Mesenchymal stem cell (in vitro differentiated cells and primary cell): Measurements from ENCODE around the gene GGCT.
A peak's percentile ranks its signal among the peaks of the same experiment; 100 is the strongest.

Experiments used
- DNase-seq: peaks from one replicate; pipeline ENCODE4 v3.0.0-alpha.2; 2013
- H2AFZ ChIP-seq: one replicate; pipeline ENCODE4 v1.6.1; 2013; ENCODE audit warnings: low read depth, mild to moderate bottlenecking, control low read depth, inconsistent platforms, low read length, moderate library complexity
- H2AK5ac ChIP-seq: 2 replicates; pipeline ENCODE4 v1.6.1; 2013; ENCODE audit warnings: low read length, moderate library complexity, mild to moderate bottlenecking, inconsistent platforms; ENCODE audit not compliant: severe bottlenecking
- H2BK120ac ChIP-seq: one replicate; pipeline ENCODE4 v1.6.1; 2013; ENCODE audit warnings: low read depth, mild to moderate bottlenecking, inconsistent platforms, low read length, moderate library complexity
- H2BK12ac ChIP-seq, 2 experiments: one replicate each; pipeline ENCODE4 v1.6.1; 2013; ENCODE audit warnings: inconsistent platforms in 2 of 2, low read length in 2 of 2, mild to moderate bottlenecking in 2 of 2, moderate library complexity in 2 of 2, control low read depth in 1 of 2
- H2BK15ac ChIP-seq: one replicate; pipeline ENCODE4 v1.6.1; 2013; ENCODE audit warnings: mild to moderate bottlenecking, low read depth, inconsistent platforms; ENCODE audit not compliant: poor library complexity, severe bottlenecking
- H2BK5ac ChIP-seq: 2 replicates; pipeline ENCODE4 v1.6.1; 2013; ENCODE audit warnings: low read depth, mild to moderate bottlenecking, low read length, control low read depth, inconsistent platforms; ENCODE audit not compliant: poor library complexity, severe bottlenecking
- H3K14ac ChIP-seq, 2 experiments: one replicate each; pipeline ENCODE4 v1.6.1; 2013; ENCODE audit warnings: inconsistent platforms in 2 of 2, low read length in 2 of 2, control low read depth in 1 of 2, mild to moderate bottlenecking in 1 of 2, moderate library complexity in 1 of 2
- H3K18ac ChIP-seq, 2 experiments: one replicate each; pipeline ENCODE4 v1.6.1; 2013; ENCODE audit warnings: inconsistent platforms in 2 of 2, low read length in 2 of 2, control low read depth in 1 of 2, low read depth in 1 of 2, mild to moderate bottlenecking in 1 of 2
- H3K23ac ChIP-seq, 2 experiments: one replicate each; pipeline ENCODE4 v1.6.1; 2013; ENCODE audit warnings: inconsistent platforms in 2 of 2, low read length in 2 of 2, mild to moderate bottlenecking in 2 of 2, moderate library complexity in 2 of 2, control low read depth in 1 of 2
- H3K27ac ChIP-seq: 2 replicates; pipeline ENCODE4 v1.5.1; 2013; ENCODE audit warnings: mild to moderate bottlenecking, moderate library complexity, low read length, control low read depth, inconsistent platforms; ENCODE audit not compliant: poor library complexity, severe bottlenecking
- H3K27me3 ChIP-seq, 2 experiments: 2 replicates each; pipeline versions ENCODE4 v1.6.1 to v1.7.0; 2013; ENCODE audit warnings: low read length in 2 of 2, mild to moderate bottlenecking in 2 of 2, moderate library complexity in 2 of 2, control low read depth in 1 of 2, inconsistent platforms in 1 of 2; ENCODE audit not compliant: control insufficient read depth in 1 of 2, insufficient read depth in 1 of 2
- H3K36me3 ChIP-seq, 2 experiments: 2 replicates each; pipeline versions ENCODE4 v1.6.1 to v1.7.0; 2013; ENCODE audit warnings: low read length in 2 of 2, control low read depth in 1 of 2, inconsistent platforms in 1 of 2, low read depth in 1 of 2, mild to moderate bottlenecking in 1 of 2; ENCODE audit not compliant: insufficient read depth in 2 of 2, control insufficient read depth in 1 of 2
- H3K4ac ChIP-seq, 2 experiments: one replicate each; pipeline ENCODE4 v1.6.1; 2013; ENCODE audit warnings: inconsistent platforms in 2 of 2, low read length in 2 of 2, mild to moderate bottlenecking in 2 of 2, moderate library complexity in 2 of 2, control low read depth in 1 of 2, low read depth in 1 of 2
- H3K4me1 ChIP-seq: 2 replicates; pipeline ENCODE4 v1.6.1; 2013; ENCODE audit warnings: low read depth, low read length, control low read depth; ENCODE audit not compliant: control insufficient read depth, insufficient read depth
- H3K4me2 ChIP-seq: 2 replicates; pipeline ENCODE4 v1.6.1; 2013; ENCODE audit warnings: low read length, mild to moderate bottlenecking, inconsistent platforms; ENCODE audit not compliant: poor library complexity, severe bottlenecking
- H3K4me3 ChIP-seq, 2 experiments: 2 replicates each; pipeline versions ENCODE4 v1.5.1 to v1.7.0; 2013; ENCODE audit warnings: low read length in 2 of 2, mild to moderate bottlenecking in 2 of 2, control low read depth in 1 of 2, low read depth in 1 of 2; ENCODE audit not compliant: insufficient read depth in 1 of 2
- H3K79me1 ChIP-seq: replicated peaks from 2 replicates; pipeline ENCODE4 v1.6.1; 2013; ENCODE audit warnings: mild to moderate bottlenecking, control low read depth, low read length, inconsistent platforms; ENCODE audit not compliant: poor library complexity, severe bottlenecking
- H3K9ac ChIP-seq: 2 replicates; pipeline ENCODE4 v1.7.0; 2013; ENCODE audit warnings: mild to moderate bottlenecking, low read length, moderate library complexity
- H3K9me3 ChIP-seq: 2 replicates; pipeline ENCODE4 v1.7.0; 2013; ENCODE audit warnings: mild to moderate bottlenecking, low read length; ENCODE audit not compliant: control insufficient read depth
- H4K8ac ChIP-seq: one replicate; pipeline ENCODE4 v1.6.1; 2013; ENCODE audit warnings: inconsistent platforms, mild to moderate bottlenecking, low read length, moderate library complexity
- H4K91ac ChIP-seq: one replicate; pipeline ENCODE4 v1.6.1; 2013; ENCODE audit warnings: mild to moderate bottlenecking, low read length, inconsistent platforms
- WGBS: methylation state at CpG from one replicate; pipeline ENCODE4 v1.1.7; 2013; ENCODE audit warnings: mixed read lengths; 5-methylcytosine and 5-hydroxymethylcytosine counted together

Gene GGCT

DNA sequence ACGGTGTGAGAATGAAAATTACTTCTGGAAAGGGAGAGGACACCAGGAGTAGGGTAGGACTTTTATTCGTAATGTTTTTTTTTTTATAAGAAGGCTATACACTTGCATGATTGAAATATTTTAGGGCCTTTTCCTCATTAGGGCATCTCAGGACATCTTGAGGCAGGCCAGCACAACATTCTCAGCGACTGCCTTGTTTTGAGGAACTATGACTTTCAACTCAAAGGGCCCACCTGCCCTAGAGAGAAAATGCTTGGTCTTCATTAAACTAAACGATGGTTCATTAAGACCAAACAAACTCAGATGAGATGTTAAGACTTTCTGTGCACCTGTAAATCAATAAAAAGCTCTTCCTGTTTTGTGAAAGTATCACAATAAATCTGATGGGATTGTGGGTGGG is 37.4 kb downstream of the GGCT start:
- Histone ChIP-seq H3K9ac (no peak overlapping the region), H2BK5ac (no peak overlapping the region), H3K4ac (no peak overlapping the region), H3K36me3 (peaks cover 0 to 4% of the 10 kb centered on the region in 2 experiments), H2BK12ac (no peak overlapping the region), H2BK120ac (no peak overlapping the region), H3K4me3 (no peak overlapping the region), H2AFZ (no peak overlapping the region), H3K27ac (no peak overlapping the region), H3K27me3 (no peaks in the 10 kb centered on the region), H2BK15ac (no peak overlapping the region), H3K9me3 (no peaks in the 10 kb centered on the region), H3K4me1 (peaks cover 16% of the 10 kb centered on the region), H3K14ac (no peak overlapping the region), H3K23ac (no peak overlapping the region), H3K18ac (no peak overlapping the region), H3K79me1 (peaks cover 36% of the 10 kb centered on the region), H3K4me2 (no peak overlapping the region), H4K91ac (no peak overlapping the region), H2AK5ac (no peak overlapping the region), H4K8ac (no peak overlapping the region)
- WGBS = 99% methylated on average over 3 of the region's 4 CpGs
- DNase-seq = no peak

DNA sequence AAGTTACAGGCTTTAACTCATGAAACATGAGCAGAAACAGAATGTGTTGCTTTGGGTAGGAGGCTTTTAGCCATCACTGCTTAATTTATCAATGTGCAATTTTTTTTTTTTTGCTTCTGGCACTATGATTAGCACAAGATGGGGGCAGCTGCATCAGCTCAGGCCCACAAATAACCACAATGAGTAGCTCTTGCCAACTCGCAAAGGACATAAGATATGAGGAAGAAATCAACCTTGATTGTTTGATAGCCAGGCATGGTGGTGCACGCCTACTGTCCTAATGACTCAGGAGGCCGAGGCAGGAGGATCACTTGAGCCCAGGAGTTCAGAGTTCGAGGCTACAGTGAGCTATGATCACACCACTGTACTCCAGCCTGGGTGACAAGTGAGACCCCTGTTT is 38.4 kb downstream of the GGCT start:
- peaks cover 34% of the 10 kb centered on the region for H3K79me1 ChIP-seq
- no peak overlapping the region for H4K91ac ChIP-seq
- H2BK15ac ChIP-seq = no peak overlapping the region
- H3K36me3 ChIP-seq = peaks cover 0 to 9% of the 10 kb centered on the region in 2 experiments
- H2BK12ac ChIP-seq = no peak overlapping the region
- no peak overlapping the region for H3K4ac ChIP-seq
- no peak overlapping the region for H3K18ac ChIP-seq
- H3K14ac ChIP-seq = no peak overlapping the region
- no peak overlapping the region for H3K4me2 ChIP-seq
- H3K9ac ChIP-seq = peak overlapping the region; percentile 20
- no peak overlapping the region for H3K23ac ChIP-seq
- H2AK5ac ChIP-seq = no peak overlapping the region
- no peak for DNase-seq
- H3K4me1 ChIP-seq = peaks cover 15% of the 10 kb centered on the region
- H2BK120ac ChIP-seq = no peak overlapping the region
- H3K27me3 ChIP-seq = no peaks in the 10 kb centered on the region
- no peak overlapping the region for H4K8ac ChIP-seq
- H2BK5ac ChIP-seq = no peak overlapping the region
- no peak overlapping the region for H2AFZ ChIP-seq
- no peaks in the 10 kb centered on the region for H3K9me3 ChIP-seq
- 95% methylated on average over 4 of the region's 4 CpGs for WGBS
- H3K4me3 ChIP-seq = no peak overlapping the region
- no peak overlapping the region for H3K27ac ChIP-seq

DNA sequence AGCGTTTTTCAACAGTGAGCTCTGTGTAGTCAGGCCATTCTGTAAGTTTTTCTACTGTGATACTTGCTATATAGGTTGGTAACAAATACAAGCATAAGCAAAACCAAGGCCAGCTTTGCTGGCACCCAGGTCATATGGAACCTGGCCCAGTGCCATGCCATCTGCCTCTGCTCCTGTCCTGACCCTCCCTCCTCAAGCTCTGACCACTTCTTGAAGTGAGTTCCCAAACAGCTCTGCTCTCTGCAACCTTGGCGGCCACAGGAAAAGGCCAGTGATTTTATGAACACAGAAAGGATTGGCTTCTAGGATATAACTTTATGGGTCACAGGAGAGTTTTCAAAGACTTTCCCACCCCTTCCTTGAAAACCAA is 38.8 kb downstream of the GGCT start:
- Histone ChIP-seq H3K23ac (no peak overlapping the region), H3K9me3 (no peaks in the 10 kb centered on the region), H3K27me3 (no peaks in the 10 kb centered on the region), H2AFZ (no peak overlapping the region), H2BK120ac (no peak overlapping the region), H3K4ac (peak overlapping the region in 1 of 2 experiments; percentile 47), H4K91ac (no peak overlapping the region), H3K14ac (no peak overlapping the region), H3K27ac (no peak overlapping the region), H3K79me1 (peaks cover 34% of the 10 kb centered on the region), H2BK15ac (no peak overlapping the region), H3K4me3 (no peak overlapping the region), H2BK5ac (no peak overlapping the region), H3K9ac (peak overlapping the region; percentile 20), H3K4me2 (no peak overlapping the region), H3K18ac (no peak overlapping the region), H3K36me3 (peaks cover 0 to 9% of the 10 kb centered on the region in 2 experiments), H4K8ac (no peak overlapping the region), H2AK5ac (no peak overlapping the region), H2BK12ac (no peak overlapping the region), H3K4me1 (peaks cover 13% of the 10 kb centered on the region)
- DNase-seq = no peak
- no CpG with 5 or more reads among the region's 2 CpGs for WGBS

DNA sequence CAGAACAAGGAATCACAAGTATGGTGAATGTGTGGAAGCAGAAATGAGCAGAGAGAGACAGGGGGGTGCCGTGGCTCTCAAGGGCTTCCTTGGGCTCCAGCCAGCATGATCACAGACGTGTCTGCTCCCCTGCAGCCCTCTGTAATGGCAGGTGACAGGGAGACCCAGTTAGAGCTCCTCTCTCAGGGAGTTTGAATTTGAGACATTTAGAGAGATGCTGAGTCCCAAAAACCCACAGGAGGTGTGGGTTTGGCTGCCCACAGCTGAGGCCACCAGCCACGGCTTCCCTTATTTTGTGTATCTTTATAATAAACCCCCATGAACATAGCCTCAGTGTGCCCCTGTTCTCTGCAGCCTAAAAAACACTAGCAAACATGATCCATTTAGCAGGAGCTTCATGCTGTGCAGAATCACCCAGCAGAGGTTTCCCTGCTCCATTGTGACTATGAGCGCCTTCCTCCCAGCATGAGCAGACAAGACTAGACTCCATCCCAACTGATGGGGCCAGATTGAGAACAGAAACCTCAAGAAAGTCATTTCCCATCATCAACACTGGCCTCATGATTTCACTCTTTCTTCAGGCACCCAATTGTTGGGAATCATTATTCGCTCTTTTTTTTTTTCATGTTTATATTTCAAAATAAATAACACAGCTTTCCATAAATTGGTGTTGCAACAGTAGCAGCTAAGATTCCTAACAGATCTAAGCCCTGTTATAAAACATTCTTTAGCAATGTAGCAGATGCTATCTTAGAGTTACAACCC is 39.4 kb downstream of the GGCT start:
- H3K36me3 ChIP-seq = peaks cover 0 to 9% of the 10 kb centered on the region in 2 experiments
- no peak overlapping the region for H2BK120ac ChIP-seq
- no peaks in the 10 kb centered on the region for H3K27me3 ChIP-seq
- no peak overlapping the region for H4K91ac ChIP-seq
- no peak overlapping the region for H4K8ac ChIP-seq
- H2AFZ ChIP-seq = no peak overlapping the region
- H2BK5ac ChIP-seq = no peak overlapping the region
- no peak overlapping the region for H2AK5ac ChIP-seq
- no peak overlapping the region for H3K9ac ChIP-seq
- no peak overlapping the region for H2BK12ac ChIP-seq
- peaks cover 17% of the 10 kb centered on the region for H3K4me1 ChIP-seq
- no peak overlapping the region for H3K4ac ChIP-seq
- H3K14ac ChIP-seq = no peak overlapping the region
- no peak overlapping the region for H3K18ac ChIP-seq
- H3K79me1 ChIP-seq = peaks cover 35% of the 10 kb centered on the region
- peak; percentile 31 for DNase-seq
- WGBS = 92% methylated on average over 5 of the region's 5 CpGs
- H3K4me3 ChIP-seq = no peak overlapping the region
- no peak overlapping the region for H3K27ac ChIP-seq
- no peak overlapping the region for H3K23ac ChIP-seq
- H2BK15ac ChIP-seq = no peak overlapping the region
- no peaks in the 10 kb centered on the region for H3K9me3 ChIP-seq
- no peak overlapping the region for H3K4me2 ChIP-seq
